IMR-90 (cell line): ENCODE results near the gene ADGRA3. TPM values are rescaled to one million over a fixed set of nuclear protein-coding genes. Genes with fewer than 3 reads are reported as not detected.

Experiments
- ATAC-seq: fragments of 200-7000 bp; cut with Tn5 transposase; 2 replicates; pipeline ENCODE4 v1.9.1; 2020; ENCODE audit warnings: low read depth, mild to moderate bottlenecking, moderate library complexity
- BruUV-seq: library from RNA; stranded (reverse); fragments of 400-500 nt; replicated peaks from 2 replicates; lab custom pipeline; 2021; lab: Mats Ljungman, UMichigan
- CTCF ChIA-PET: fragments of 300-600 bp; formaldehyde crosslinking; extraction: SDS; loops from one replicate; lab custom pipeline; 2021; ENCODE audit warnings: antibody characterized with exemption; lab: Yijun Ruan, JAX
- POLR2A ChIA-PET: fragments of 300-600 bp; sonication (Branson Sonifier 250); formaldehyde crosslinking; loops from one replicate; lab custom pipeline; 2022; ENCODE audit warnings: antibody characterized with exemption; ENCODE audit not compliant: unreplicated experiment; lab: Charles Lee
- DNase-seq: peaks from one replicate; pipeline ENCODE4 v3.0.0; 2013
- H2AFZ ChIP-seq: replicated peaks from 2 replicates; pipeline ENCODE3; 2013; ENCODE audit warnings: low read length, mild to moderate bottlenecking; ENCODE audit not compliant: poor library complexity
- H2AK5ac ChIP-seq: 2 replicates; pipeline ENCODE4 v1.6.1; 2013; ENCODE audit warnings: low read depth, low read length, inconsistent platforms
- H2AK9ac ChIP-seq: replicated peaks from 2 replicates; pipeline ENCODE3; 2013; ENCODE audit warnings: mild to moderate bottlenecking, low read depth, low read length, moderate library complexity; ENCODE audit not compliant: poor library complexity
- H2BK120ac ChIP-seq: 2 replicates; pipeline ENCODE4 v1.6.1; 2013; ENCODE audit warnings: low read depth, low read length, inconsistent platforms
- H2BK15ac ChIP-seq: 3 replicates; pipeline ENCODE4 v1.6.1; 2013; ENCODE audit warnings: low read depth, low read length, inconsistent platforms
- H2BK20ac ChIP-seq: 2 replicates; pipeline ENCODE4 v1.6.1; 2013; ENCODE audit warnings: low read depth, mild to moderate bottlenecking, inconsistent platforms, low read length, moderate library complexity
- H2BK5ac ChIP-seq: 2 replicates; pipeline ENCODE4 v1.6.1; 2013; ENCODE audit warnings: mild to moderate bottlenecking, low read depth, low read length, inconsistent platforms; ENCODE audit not compliant: poor library complexity, severe bottlenecking
- H3K14ac ChIP-seq: replicated peaks from 2 replicates; pipeline ENCODE4 v1.6.1; 2013; ENCODE audit warnings: low read depth, low read length, inconsistent platforms
- H3K18ac ChIP-seq: 2 replicates; pipeline ENCODE4 v1.6.1; 2013; ENCODE audit warnings: low read depth, low read length, control low read depth
- H3K23ac ChIP-seq: 2 replicates; pipeline ENCODE4 v1.6.1; 2013; ENCODE audit warnings: low read depth, low read length, inconsistent platforms
- H3K27ac ChIP-seq: 2 replicates; pipeline ENCODE4 v1.5.1; 2013; ENCODE audit warnings: mild to moderate bottlenecking, control low read depth, low read length; ENCODE audit not compliant: insufficient read depth
- H3K27me3 ChIP-seq: 2 replicates; pipeline ENCODE4 v1.6.1; 2013; ENCODE audit warnings: low read length; ENCODE audit not compliant: control insufficient read depth, insufficient read depth
- H3K36me3 ChIP-seq: 2 replicates; pipeline ENCODE4 v1.6.1; 2013; ENCODE audit warnings: low read length, mixed read lengths; ENCODE audit not compliant: control insufficient read depth, insufficient read depth
- H3K4ac ChIP-seq: 2 replicates; pipeline ENCODE4 v1.6.1; 2013; ENCODE audit warnings: low read depth, low read length, inconsistent platforms
- H3K4me1 ChIP-seq: 2 replicates; pipeline ENCODE4 v1.6.1; 2013; ENCODE audit warnings: low read length, mixed read lengths; ENCODE audit not compliant: control insufficient read depth, insufficient read depth
- H3K4me2 ChIP-seq: 2 replicates; pipeline ENCODE4 v1.6.1; 2013; ENCODE audit warnings: low read depth, mild to moderate bottlenecking, control low read depth, low read length, moderate library complexity
- H3K4me3 ChIP-seq: 2 replicates; pipeline ENCODE4 v1.5.1; 2013; ENCODE audit warnings: low read depth, mild to moderate bottlenecking, control low read depth, low read length, moderate library complexity; ENCODE audit not compliant: insufficient read depth
- H3K56ac ChIP-seq: 2 replicates; pipeline ENCODE4 v1.6.1; 2013; ENCODE audit warnings: low read length, inconsistent platforms; ENCODE audit not compliant: insufficient read depth; ENCODE audit errors: extremely low read depth
- H3K79me1 ChIP-seq, 2 experiments: 2 replicates each; pipeline ENCODE4 v1.6.1; 2013; ENCODE audit warnings: low read length in 2 of 2, inconsistent platforms in 1 of 2, low read depth in 1 of 2
- H3K9ac ChIP-seq: 2 replicates; pipeline ENCODE4 v1.6.1; 2013; ENCODE audit warnings: low read depth, low read length, control low read depth
- H3K9me1 ChIP-seq: 2 replicates; pipeline ENCODE4 v1.6.1; 2013; ENCODE audit warnings: low read length, inconsistent platforms; ENCODE audit not compliant: insufficient read depth
- H3K9me3 ChIP-seq: 2 replicates; pipeline ENCODE4 v1.6.1; 2013; ENCODE audit warnings: low read length; ENCODE audit not compliant: control insufficient read depth, insufficient read depth
- H4K20me1 ChIP-seq: 2 replicates; pipeline ENCODE4 v1.6.1; 2013; ENCODE audit warnings: low read length, inconsistent platforms; ENCODE audit not compliant: insufficient read depth
- H4K5ac ChIP-seq: 2 replicates; pipeline ENCODE4 v1.6.1; 2013; ENCODE audit warnings: mild to moderate bottlenecking, low read depth, low read length, control low read depth
- H4K8ac ChIP-seq, 2 experiments: 2 replicates each; pipeline ENCODE4 v1.6.1; 2013; ENCODE audit warnings: low read depth in 2 of 2, low read length in 2 of 2, control low read depth in 1 of 2, inconsistent platforms in 1 of 2
- H4K91ac ChIP-seq: 2 replicates; pipeline ENCODE4 v1.6.1; 2013; ENCODE audit warnings: low read depth, low read length, inconsistent platforms; ENCODE audit not compliant: insufficient read depth
- BHLHE40 ChIP-seq: fragments of 150-350 bp; IDR thresholded peaks from 2 replicates; pipeline ENCODE4 v1.6.1; 2016; ENCODE audit warnings: mild to moderate bottlenecking, low read depth, low read length
- CEBPB ChIP-seq: IDR thresholded peaks from 2 replicates; pipeline ENCODE4 v1.6.1; 2012; ENCODE audit warnings: low read depth, low read length, improper control_type of control experiment
- CHD1 ChIP-seq: IDR thresholded peaks from 2 replicates; pipeline ENCODE4 v1.6.1; 2012; ENCODE audit warnings: low read depth, low read length, improper control_type of control experiment
- FOS ChIP-seq: fragments of 150-350 bp; IDR thresholded peaks from 2 replicates; pipeline ENCODE4 v1.6.1; 2016; ENCODE audit warnings: low read depth, low read length
- MAFK ChIP-seq: IDR thresholded peaks from 2 replicates; pipeline ENCODE4 v1.6.1; 2012; ENCODE audit warnings: low read depth, low read length, improper control_type of control experiment
- MAZ ChIP-seq: IDR thresholded peaks from 2 replicates; pipeline ENCODE4 v1.6.1; 2012; ENCODE audit warnings: low read depth, mild to moderate bottlenecking, low read length, improper control_type of control experiment, moderate library complexity, borderline replicate concordance
- MXI1 ChIP-seq: IDR thresholded peaks from 2 replicates; pipeline ENCODE4 v1.6.1; 2012; ENCODE audit warnings: low read depth, mild to moderate bottlenecking, low read length, moderate library complexity, borderline replicate concordance
- NFE2L2 ChIP-seq: fragments of 150-350 bp; IDR thresholded peaks from 2 replicates; pipeline ENCODE4 v1.6.1; 2016; ENCODE audit warnings: low read depth, mild to moderate bottlenecking, low read length
- POLR2A ChIP-seq: IDR thresholded peaks from 2 replicates; pipeline ENCODE4 v1.6.1; 2012; ENCODE audit warnings: mild to moderate bottlenecking, low read depth, low read length
- RAD21 ChIP-seq: IDR thresholded peaks from 2 replicates; pipeline ENCODE4 v1.6.1; 2012; ENCODE audit warnings: low read length, improper control_type of control experiment
- RCOR1 ChIP-seq: IDR thresholded peaks from 2 replicates; pipeline ENCODE4 v1.6.1; 2012; ENCODE audit warnings: mild to moderate bottlenecking, low read length, improper control_type of control experiment; ENCODE audit not compliant: insufficient replicate concordance
- RFX5 ChIP-seq: IDR thresholded peaks from 2 replicates; pipeline ENCODE4 v1.8.0; 2012; ENCODE audit warnings: low read depth, mild to moderate bottlenecking, low read length, moderate library complexity
- SMC3 ChIP-seq: fragments of 150-350 bp; IDR thresholded peaks from 2 replicates; pipeline ENCODE4 v1.6.1; 2016; ENCODE audit warnings: low read depth, mild to moderate bottlenecking, antibody characterized with exemption, low read length, moderate library complexity
- WGBS, 2 experiments: methylation state at CpG; one replicate each; pipeline versions ENCODE4 v1.1.5 to v1.1.7; 2013; ENCODE audit warnings: missing lambda C conversion rate in 2 of 2; ENCODE audit not compliant: insufficient read length in 1 of 2; ENCODE audit errors: extremely low coverage in 2 of 2; 5-methylcytosine and 5-hydroxymethylcytosine counted together
- dilution Hi-C: fragments of 300-500 bp; cut with HindIII; formaldehyde crosslinking; loops from one replicate; pipeline ENCODE4 v1.14.3; 2018; ENCODE audit warnings: low sequenced_read_pairs; ENCODE audit not compliant: unreplicated experiment
- in situ Hi-C: fragments of 300-500 bp; cut with MboI; formaldehyde crosslinking; loops from 3 replicates; pipeline ENCODE4 v1.14.3; 2019; ENCODE audit warnings: low sequenced_read_pairs, inconsistent platforms, mixed read lengths
- intact Hi-C: fragments of 100-400 bp; cut with micrococcal nuclease; formaldehyde crosslinking; loops from 2 replicates; pipeline ENCODE4 v1.10.0; 2022
- polyA plus RNA-seq, 3 experiments: library from polyadenylated mRNA; depleted of rRNA; stranded (reverse); fragments of >200 nt; gene quantifications; 2 replicates each; pipeline ENCODE4 v1.2.3, GENCODE V29; 2012; ENCODE audit warnings: low replicate concordance in 1 of 3
- total RNA-seq: library from RNA; depleted of rRNA; stranded (reverse); fragments of >200 nt; gene quantifications from 2 replicates; pipeline ENCODE4 v1.2.3, GENCODE V29; 2012
- TF ChIP-seq, protein P1 (sequence below): conservative IDR thresholded peaks from 2 replicates; pipeline ENCODE4 v1.5.1; 2012; ENCODE audit warnings: mild to moderate bottlenecking, low read depth, low read length, improper control_type of control experiment
- TF ChIP-seq, protein P2 (sequence below): fragments of 150-350 bp; IDR thresholded peaks from 2 replicates; pipeline ENCODE4 v1.6.1; 2017; ENCODE audit warnings: mild to moderate bottlenecking, antibody characterized with exemption, low read length, low read depth
- TF ChIP-seq, protein P3 (sequence below): fragments of 150-350 bp; IDR thresholded peaks from 2 replicates; pipeline ENCODE4 v1.6.1; 2016; ENCODE audit warnings: low read depth, mild to moderate bottlenecking, low read length, moderate library complexity, borderline replicate concordance

Gene ADGRA3
- total and polyA plus RNA-seq, 2 of the 4 experiments (the other 2 are of a cell fraction): 20.1 to 28.0 TPM

DNA sequence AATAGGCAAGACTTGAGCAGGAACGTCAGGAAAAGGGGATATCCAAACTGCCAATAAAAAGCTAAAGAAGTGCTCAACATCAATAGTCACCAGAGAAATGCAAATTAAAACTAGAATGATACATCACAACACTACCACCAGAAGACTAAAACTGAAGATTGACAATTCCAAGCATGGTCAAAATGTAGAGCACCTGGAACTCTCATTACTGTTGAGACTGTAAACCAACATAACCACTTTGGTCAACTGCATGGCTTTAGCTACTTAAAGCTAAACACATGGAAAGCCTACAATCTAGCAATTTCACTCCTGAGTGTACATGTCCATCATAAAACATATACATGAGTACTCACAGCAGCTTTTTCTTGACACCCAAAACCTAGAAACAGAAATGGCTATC, 107.4 kb downstream of the ADGRA3 start:
- H3K27me3 ChIP-seq: no peaks in the 10 kb centered on the region
- no CpG with 5 or more reads among the region's 1 CpG for WGBS, 2 experiments
- no peak overlapping the region for H3K9ac ChIP-seq
- H3K18ac ChIP-seq: no peak overlapping the region
- H3K27ac ChIP-seq: no peak overlapping the region
- ATAC-seq (no peak), DNase-seq (no peak)
- dilution Hi-C loops: no loop called here
- BruUV-seq: no TSS peak
- intact Hi-C loops: no loop called here
- H3K4me2 ChIP-seq: no peak overlapping the region
- no peak overlapping the region for H3K4ac ChIP-seq
- no peak overlapping the region for H4K5ac ChIP-seq
- H3K14ac ChIP-seq: no peak overlapping the region
- no peaks in the 10 kb centered on the region for H3K79me1 ChIP-seq
- H2BK120ac ChIP-seq: no peak overlapping the region
- H2AK9ac ChIP-seq: no peak overlapping the region
- CTCF ChIA-PET: no interaction called here
- H2BK20ac ChIP-seq: no peak overlapping the region
- H3K56ac ChIP-seq: no peak overlapping the region
- no peak overlapping the region for H2BK15ac ChIP-seq
- no peaks in the 10 kb centered on the region for H4K20me1 ChIP-seq
- no peak overlapping the region for H2AFZ ChIP-seq
- no peaks in the 10 kb centered on the region for H3K9me3 ChIP-seq
- no peak overlapping the region for H2AK5ac ChIP-seq
- no peaks in the 10 kb centered on the region for H3K9me1 ChIP-seq
- TF ChIP-seq RFX5 (no peak), RCOR1 (no peak), MAZ (no peak), SMC3 (no peak), NFE2L2 (no peak), BHLHE40 (no peak), CEBPB (no peak), MXI1 (no peak), FOS (no peak), CHD1 (no peak), RAD21 (no peak), MAFK (no peak), POLR2A (no peak)
- TF ChIP-seq, protein P1, sequence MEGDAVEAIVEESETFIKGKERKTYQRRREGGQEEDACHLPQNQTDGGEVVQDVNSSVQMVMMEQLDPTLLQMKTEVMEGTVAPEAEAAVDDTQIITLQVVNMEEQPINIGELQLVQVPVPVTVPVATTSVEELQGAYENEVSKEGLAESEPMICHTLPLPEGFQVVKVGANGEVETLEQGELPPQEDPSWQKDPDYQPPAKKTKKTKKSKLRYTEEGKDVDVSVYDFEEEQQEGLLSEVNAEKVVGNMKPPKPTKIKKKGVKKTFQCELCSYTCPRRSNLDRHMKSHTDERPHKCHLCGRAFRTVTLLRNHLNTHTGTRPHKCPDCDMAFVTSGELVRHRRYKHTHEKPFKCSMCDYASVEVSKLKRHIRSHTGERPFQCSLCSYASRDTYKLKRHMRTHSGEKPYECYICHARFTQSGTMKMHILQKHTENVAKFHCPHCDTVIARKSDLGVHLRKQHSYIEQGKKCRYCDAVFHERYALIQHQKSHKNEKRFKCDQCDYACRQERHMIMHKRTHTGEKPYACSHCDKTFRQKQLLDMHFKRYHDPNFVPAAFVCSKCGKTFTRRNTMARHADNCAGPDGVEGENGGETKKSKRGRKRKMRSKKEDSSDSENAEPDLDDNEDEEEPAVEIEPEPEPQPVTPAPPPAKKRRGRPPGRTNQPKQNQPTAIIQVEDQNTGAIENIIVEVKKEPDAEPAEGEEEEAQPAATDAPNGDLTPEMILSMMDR: no peak
- TF ChIP-seq, protein P2, sequence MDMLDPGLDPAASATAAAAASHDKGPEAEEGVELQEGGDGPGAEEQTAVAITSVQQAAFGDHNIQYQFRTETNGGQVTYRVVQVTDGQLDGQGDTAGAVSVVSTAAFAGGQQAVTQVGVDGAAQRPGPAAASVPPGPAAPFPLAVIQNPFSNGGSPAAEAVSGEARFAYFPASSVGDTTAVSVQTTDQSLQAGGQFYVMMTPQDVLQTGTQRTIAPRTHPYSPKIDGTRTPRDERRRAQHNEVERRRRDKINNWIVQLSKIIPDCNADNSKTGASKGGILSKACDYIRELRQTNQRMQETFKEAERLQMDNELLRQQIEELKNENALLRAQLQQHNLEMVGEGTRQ: no peak
- TF ChIP-seq, protein P3, sequence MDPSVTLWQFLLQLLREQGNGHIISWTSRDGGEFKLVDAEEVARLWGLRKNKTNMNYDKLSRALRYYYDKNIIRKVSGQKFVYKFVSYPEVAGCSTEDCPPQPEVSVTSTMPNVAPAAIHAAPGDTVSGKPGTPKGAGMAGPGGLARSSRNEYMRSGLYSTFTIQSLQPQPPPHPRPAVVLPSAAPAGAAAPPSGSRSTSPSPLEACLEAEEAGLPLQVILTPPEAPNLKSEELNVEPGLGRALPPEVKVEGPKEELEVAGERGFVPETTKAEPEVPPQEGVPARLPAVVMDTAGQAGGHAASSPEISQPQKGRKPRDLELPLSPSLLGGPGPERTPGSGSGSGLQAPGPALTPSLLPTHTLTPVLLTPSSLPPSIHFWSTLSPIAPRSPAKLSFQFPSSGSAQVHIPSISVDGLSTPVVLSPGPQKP: no peak
- H3K4me1 ChIP-seq: no peaks in the 10 kb centered on the region
- H3K36me3 ChIP-seq: peaks cover 3% of the 10 kb centered on the region
- no peak overlapping the region for H2BK5ac ChIP-seq
- H3K4me3 ChIP-seq: no peak overlapping the region
- in situ Hi-C loops: loop anchor here (5.0 kb wide), 1 partner anchor 284 kb away; the partner anchor contains the start of gene GBA3
- no peak overlapping the region for H4K91ac ChIP-seq
- H3K23ac ChIP-seq: no peak overlapping the region
- POLR2A ChIA-PET: no interaction called here
- no peak overlapping the region for H4K8ac ChIP-seq
